Stimulated activated CD4-positive, alpha-beta T cell treated with anti-CD3 and anti-CD28 coated beads, Interleukin-1b, Interleukin-23, amount 100 ng/mL, for 48 hours (primary cell): ENCODE results near the gene ZFHX3.

Experiments used
- DNase-seq: peaks from one replicate; pipeline ENCODE4 v3.0.0-alpha.2; 2020

ZFHX3 gene

DNA sequence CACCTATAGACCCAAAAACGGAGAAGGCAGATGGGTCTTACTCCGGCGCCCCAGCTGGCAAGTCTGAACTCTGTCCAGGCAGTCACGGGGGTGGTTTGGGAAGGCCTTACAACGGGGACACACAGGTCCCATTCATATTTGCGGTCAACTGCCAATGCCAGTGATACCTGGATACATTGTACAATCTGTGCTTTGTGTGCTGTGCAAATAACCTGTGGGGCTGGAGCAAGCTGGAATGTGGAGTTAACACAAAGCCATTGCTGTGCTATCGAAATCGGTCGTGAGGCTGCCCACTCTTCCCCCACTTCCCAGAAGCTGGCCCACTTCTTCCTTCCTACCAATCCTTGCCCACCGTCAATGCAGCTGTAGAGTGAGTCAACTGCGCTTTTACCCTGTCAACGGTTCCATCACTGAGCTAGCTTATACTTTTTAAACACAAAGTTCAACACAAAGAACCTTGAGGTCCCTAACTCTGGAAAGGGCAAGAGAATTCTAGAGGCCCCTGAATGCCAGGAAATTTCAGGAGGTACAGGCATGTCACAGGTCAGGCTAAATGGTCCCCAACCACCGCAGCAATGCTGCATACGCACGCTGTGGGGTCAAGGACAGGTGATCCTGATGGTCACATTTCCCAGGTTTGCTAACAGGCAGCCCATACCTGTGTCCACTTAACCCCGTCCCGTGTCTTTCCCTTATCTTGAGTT is 122.8 kb downstream of the ZFHX3 start:
- no peak for DNase-seq

DNA sequence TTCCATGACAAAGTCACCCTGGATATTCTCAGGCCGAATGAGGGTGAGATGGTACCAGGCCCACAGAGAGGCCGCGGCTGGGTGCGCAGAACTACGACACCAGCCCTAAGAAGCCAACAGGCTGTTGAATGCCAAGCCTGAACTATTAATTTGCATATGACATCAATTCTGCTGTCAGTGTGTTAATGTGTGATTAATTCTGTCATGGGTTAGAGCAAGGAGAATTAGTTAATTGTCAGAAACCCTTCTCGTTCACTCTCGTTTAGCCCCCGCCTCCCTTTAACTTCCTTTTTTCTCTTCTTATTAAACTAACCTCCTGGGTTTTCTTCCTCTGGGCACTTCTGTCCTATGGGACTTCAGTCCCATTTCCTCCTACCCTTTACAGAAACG is 123.4 kb downstream of the ZFHX3 start:
- DNase-seq = no peak

DNA sequence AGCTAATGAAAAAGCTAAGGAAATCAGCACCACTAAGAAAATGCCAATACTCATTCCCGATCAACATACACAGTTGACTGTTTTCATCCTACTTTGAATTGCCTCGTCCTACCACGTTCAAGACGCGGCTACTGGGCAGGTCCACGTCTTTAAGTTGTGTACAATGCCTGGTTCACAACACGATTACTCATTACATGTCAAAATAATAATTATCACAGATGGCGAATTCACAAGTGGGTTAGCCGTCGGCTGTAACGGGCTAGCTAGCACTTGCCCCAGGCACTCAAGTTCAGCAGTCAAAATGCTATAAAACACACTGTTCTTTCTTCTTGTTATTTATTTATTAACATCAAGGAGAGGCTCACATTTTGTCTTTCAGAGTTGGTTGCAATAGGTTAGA is 124.2 kb downstream of the ZFHX3 start:
- no peak for DNase-seq

DNA sequence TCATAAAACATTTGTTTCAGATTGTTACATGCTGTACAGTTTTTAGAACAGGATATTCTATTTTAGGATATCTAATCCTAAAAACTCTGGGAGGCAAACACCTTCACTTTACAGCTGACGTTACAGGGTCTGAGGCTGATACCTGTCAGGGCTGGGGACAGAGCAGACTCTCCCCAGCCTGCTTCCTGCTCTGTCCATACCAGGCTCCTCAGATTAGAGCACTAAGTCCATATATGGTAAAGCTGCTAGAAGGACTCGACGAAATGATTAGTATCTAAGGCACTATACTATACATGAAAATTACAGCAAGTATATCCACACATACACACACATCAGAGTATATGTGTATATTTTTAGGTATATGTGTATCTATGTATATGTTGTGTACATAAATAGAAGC is 125.2 kb downstream of the ZFHX3 start:
- no peak for DNase-seq

- no peak for DNase-seq
Observed at GRCh38 chr16:72921620-72922019, 126.3 kb downstream of the ZFHX3 start.

DNA sequence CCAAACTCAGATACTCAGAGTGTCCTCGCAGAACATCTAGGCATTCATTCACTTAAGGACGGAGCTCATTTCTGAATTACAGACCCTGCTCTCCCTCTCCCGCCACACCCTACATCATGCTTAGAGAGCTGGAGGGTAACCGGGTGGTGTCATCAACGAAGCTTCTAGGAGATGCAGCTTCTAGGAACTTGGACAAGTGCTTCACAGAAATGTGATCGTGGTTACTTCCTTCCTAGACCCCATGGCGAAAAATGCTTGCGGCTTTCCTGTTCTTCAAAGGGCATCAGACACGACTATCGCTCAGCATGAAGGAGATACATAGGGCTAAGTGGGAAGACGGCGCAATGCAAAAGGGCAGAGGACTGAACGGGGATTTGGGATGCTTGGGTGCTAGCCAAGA is 126.8 kb downstream of the ZFHX3 start:
- DNase-seq = no peak

DNA sequence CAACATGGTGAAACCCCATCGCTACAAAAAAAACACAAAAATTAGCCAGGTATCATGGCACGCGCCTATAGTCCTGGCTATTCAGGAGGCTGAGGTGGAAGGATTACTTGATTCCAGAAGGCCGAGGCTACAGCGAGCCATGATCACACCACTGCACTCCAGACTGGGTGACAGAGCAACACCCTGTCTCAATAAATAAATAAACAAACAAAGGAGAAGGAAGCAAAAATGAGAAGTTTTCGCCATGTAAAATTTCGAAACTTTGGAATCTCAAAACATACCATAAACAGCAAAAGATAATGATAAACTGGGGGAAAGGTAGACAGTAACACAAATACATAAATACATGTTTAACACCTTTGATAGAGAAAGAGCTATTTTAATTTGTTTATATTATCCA is 130.9 kb downstream of the ZFHX3 start:
- no peak for DNase-seq

GRCh38 chr16:72915331-72915730 is 132.6 kb downstream of the ZFHX3 start:
- no peak for DNase-seq

GRCh38 chr16:72913551-72913950 is 134.4 kb downstream of the ZFHX3 start:
- DNase-seq = no peak

DNA sequence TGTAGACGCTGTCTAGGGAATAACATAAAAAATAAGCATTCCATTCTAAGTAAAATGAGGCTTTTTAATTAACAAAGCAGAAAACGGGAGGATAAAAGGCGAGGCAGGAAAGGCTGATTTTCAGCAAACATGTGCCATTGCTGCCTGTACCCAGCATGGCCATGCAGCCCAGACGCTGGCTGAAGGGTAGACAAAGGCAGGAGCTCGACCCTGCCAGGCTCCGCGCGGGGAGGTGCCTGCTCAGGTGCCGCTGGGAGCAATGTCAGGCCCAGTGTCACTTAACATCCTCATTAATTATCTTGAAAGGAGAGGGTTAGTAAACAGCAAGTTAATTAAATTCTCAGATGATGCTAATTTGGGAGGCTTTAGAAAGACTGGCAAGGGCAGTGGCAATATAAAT is 136.0 kb downstream of the ZFHX3 start:
- no peak for DNase-seq

DNA sequence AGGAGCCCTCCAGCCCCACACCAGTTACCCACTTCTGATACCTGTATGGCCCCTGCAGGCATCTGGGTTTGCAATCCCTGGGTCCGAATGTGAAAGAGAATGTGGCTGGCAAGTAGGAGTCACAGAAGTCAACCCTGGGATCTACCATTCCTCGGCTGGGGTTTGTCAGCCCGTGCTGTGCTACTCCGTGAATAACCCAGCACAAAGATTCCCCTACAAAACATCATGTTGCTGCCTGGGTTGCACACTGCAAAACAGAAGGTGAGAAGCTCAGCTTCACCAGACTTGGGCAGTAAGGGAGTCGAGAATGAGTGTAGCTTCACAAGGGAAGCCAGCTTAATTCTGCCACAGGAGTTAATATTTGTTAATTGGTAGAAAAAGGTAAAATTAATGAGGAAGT is 137.1 kb downstream of the ZFHX3 start:
- DNase-seq = no peak

GRCh38 chr16:72910381-72910780 is 137.5 kb downstream of the ZFHX3 start:
- no peak for DNase-seq

DNA sequence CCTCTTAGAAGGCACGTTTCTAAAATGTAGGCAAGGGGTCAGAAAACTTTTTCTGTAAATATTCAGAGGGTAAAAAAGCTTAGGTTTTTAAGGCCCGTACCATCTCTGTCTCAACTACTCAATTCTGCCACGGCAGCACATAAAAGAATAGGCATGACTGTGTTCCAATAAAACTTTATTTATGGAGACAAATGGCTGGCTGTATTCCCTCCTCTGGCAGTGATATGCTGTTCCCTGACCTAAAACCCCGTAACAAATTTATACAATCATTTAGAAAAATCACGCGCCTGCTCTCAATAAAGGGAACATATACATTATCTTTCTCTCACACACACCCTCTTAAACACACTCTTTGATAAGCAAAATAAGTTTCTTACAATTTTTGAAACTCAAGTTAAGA is 138.7 kb downstream of the ZFHX3 start:
- no peak for DNase-seq

DNA sequence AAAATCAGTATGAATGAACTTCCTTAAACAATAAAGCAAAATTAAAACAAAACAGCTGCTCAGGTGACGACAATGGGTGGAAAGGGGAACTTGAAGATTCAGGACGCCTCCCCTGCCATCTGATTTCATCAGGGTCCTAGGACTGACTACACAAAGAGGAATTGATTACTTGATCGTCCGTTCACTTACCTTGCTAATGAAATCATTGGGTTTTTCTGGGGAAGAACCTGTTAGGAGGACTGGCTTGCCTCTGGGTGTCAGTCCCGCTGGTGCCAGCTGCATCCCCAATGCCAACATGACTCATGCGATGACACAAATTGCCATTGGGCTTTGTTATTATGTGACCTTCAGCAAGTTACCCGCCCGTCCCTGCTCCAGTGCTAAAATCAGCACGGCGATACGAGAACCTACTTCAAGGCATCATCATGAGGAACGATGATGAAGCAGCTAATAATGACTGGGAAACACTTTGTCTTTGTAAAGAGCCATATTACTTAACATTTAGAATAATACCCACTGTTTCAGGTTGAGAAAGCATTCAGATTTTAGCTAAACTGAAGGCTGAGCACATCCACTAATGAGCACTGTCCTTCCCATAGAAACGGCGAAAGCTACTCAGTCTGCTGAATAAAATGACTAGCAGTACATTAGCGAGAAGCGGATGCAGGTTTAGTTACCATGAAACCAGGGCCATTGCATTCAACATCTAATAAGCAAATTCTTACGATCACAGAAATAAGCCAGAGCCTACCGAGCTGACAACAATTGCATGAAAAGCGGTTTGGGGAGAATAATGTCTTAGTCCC is 139.4 kb downstream of the ZFHX3 start:
- no peak for DNase-seq

DNA sequence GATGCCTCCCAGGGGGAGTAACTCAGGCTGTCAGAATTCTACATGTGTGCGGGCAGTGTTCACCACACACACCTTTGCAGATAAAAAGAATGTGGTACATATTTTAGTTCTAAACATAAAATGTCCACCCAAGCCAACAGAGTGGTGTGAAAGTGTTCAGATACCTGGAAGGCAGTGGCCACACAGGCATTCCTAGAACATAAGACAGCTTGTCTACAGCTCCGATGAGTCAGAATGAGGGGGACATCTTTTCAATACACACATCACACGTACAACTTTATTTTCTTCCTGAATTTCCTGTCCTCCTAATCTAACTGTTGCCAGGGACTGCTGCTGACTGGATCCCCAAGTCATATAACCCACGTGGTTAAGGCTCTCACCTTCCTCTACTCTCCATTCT is 142.3 kb downstream of the ZFHX3 start:
- DNase-seq = no peak

DNA sequence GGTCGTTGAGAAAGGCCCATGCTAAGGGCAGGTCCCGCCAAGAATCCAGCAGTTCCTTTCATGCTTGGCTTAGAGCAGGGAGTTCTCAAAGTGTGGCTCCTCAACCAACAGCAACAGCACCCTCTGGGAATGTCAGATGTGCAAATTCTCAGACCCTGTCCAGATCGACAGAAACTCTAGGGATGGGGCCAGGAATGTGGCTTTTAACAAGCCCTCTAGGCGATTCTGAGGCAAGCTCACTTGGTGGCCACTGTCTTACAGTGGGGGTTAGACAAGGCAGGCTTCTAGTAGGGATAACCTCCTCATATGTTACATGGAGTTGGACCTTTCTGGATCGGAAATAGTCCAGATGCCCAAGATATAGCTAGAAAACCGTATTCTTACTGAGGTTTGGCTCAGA is 144.8 kb downstream of the ZFHX3 start:
- DNase-seq = no peak

- no peak for DNase-seq
Observed at GRCh38 chr16:72902206-72902605, 145.7 kb downstream of the ZFHX3 start.

DNA sequence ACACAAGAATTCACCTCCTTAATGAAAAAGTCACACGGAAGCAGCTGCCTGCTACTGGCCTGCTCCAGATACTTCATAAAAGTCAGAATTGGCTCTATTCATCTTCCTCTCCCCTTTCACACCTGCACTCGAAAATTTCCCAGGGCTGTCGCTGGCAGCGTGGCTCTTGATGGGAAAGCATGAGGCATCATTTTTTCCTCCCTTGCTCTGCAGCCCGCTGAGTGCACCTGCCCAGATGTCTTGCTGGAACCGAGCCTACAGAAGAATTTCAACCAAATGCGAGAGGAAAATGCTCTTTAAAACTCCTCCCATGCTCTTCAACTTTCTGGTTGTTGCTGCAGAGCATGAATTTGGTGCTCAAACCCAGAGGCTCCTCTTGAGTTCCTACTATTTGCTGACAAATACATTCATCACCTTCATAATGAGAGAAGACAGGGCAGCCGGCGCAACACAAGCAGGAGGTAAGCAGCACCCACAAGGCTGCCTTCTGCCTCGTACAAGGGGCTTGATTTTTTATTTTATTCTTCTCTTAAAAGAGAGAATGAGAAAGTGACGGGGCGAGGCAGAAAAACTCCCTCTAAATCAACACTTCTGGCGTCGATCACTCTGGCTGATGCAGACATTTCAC is 146.8 kb downstream of the ZFHX3 start:
- DNase-seq = no peak

DNA sequence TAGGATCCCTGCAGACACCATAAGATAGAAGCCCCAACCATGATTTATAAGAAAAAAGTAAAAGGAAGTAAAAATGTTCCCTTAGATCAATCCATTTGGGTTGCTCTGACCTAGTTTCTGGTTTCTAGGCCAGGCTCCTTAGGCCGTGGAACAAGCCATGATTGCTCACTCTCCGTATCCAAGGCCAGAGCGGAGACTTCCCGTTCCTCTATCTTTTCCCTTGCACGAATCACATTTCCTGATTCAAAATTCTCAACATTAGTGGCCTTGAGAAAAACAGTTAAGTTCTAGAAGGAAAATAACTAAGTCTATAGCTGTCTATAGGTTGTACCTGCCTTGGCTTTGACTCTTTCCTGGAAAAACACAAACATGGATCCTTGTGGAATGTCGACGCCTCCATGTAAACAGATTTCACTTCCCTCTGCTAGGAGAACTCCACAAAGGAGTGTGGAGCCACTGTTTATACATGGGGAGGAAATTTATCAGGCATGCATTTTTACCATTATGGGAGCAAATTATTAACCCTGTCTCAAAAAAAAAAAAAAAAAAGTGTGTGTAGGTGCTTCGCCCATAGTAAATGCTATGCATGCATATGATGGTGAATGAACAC is 149.6 kb downstream of the ZFHX3 start:
- DNase-seq = no peak

- no peak for DNase-seq
Observed at GRCh38 chr16:72897707-72898106, 150.2 kb downstream of the ZFHX3 start.

DNA sequence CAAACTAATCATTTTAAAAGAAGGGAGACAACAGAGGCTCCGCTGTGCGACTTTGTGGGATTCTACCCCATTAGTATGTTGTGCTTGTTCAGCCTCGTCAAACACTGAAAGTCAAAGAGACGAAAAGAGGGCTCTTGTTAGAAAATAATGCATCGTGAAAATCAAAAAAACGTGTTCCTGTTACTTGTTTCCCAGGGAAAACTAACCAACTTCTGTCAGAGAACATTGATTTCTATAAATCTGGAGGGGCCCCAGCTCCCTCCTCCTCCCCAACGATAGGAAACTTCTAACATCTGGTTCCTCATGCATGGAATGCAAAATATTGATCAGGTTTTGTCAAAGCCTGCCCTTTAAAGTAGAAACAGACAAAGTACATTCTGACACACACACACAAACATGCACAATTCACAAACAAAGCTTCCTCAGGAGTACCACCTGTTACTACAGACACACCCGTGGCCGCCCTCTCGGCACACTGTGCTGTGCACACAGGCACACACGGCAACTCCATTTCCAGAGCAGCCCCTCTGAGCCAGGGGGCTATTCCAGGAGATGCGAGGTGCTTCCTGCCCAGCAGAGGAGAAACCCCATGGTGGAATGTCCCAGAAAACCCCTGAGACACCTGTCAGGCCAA is 151.3 kb downstream of the ZFHX3 start:
- DNase-seq = no peak

- DNase-seq = no peak
Observed at GRCh38 chr16:72895951-72896350, 152.0 kb downstream of the ZFHX3 start.
